Breast epithelium (tissue), 3 donors: Measurements from ENCODE around the gene MYO1E.

ENCODE experiments used
- POLR2A ChIP-seq: fragments of 450-650 bp; IDR thresholded peaks from one replicate; pipeline ENCODE4 v1.6.1; 2016; ENCODE audit warnings: antibody characterized with exemption, mild to moderate bottlenecking, moderate library complexity
- POLR2AphosphoS5 ChIP-seq, 3 donors: sonication (generic); formaldehyde crosslinking; IDR thresholded peaks; one replicate each; pipeline ENCODE4 v1.6.1; 2017; ENCODE audit warnings: antibody characterized with exemption in 3 of 3
- TF ChIP-seq, protein P1 (sequence below), 3 donors: fragments of 450-650 bp; IDR thresholded peaks; one replicate each; pipeline ENCODE4 v1.5.1; 2016 to 2017; ENCODE audit warnings: antibody characterized with exemption in 3 of 3, mild to moderate bottlenecking in 3 of 3, moderate library complexity in 3 of 3

DNA sequence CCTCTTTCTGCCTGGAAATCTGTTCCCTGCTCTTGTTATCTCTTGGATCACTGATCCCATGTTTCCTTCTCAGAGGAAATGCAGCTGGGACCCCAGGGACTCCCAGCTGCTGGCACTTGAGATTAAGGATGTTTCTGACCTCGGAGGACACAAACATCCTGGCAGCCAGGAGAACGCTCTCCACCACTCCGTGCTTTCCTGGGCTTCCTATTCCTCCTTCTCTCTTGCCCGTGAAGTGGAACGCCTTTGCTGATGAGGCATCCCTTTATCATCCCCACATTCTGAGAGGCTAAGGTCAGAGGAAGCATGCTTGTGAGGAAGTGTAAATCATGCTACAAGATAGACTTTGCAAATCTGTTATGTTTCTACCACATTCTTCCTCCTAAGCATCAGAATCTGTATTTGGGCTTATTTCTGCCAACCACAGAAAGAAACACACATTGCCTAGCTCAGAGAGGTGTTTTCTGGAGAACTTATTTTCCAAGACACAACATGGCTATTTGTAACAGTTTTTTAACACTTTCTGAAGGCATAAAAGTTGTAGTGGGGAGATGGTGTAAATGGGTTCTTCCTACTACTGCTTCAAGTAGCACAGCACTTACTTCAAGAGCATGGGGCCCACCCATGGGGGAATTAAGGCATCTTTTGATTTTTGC lies 191.6 kb downstream of the MYO1E start:
- TF ChIP-seq POLR2AphosphoS5 (IDR thresholded peaks at IDR 0.05) (no peak), POLR2A (no peak)
- TF ChIP-seq, protein P1, sequence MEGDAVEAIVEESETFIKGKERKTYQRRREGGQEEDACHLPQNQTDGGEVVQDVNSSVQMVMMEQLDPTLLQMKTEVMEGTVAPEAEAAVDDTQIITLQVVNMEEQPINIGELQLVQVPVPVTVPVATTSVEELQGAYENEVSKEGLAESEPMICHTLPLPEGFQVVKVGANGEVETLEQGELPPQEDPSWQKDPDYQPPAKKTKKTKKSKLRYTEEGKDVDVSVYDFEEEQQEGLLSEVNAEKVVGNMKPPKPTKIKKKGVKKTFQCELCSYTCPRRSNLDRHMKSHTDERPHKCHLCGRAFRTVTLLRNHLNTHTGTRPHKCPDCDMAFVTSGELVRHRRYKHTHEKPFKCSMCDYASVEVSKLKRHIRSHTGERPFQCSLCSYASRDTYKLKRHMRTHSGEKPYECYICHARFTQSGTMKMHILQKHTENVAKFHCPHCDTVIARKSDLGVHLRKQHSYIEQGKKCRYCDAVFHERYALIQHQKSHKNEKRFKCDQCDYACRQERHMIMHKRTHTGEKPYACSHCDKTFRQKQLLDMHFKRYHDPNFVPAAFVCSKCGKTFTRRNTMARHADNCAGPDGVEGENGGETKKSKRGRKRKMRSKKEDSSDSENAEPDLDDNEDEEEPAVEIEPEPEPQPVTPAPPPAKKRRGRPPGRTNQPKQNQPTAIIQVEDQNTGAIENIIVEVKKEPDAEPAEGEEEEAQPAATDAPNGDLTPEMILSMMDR (IDR thresholded peaks at IDR 0.05), result no peak
